Activated naive CD8-positive, alpha-beta T cell treated with anti-CD3 and anti-CD28 coated beads, Interleukin-2, amount 50 U/mL, for 24 hours (primary cell): ENCODE data around the gene GAS7.

Source experiments
- ATAC-seq: fragments of 150-1000 bp; cut with Tn5 transposase; one replicate; pipeline ENCODE4 v1.10.0; 2021
- DNase-seq: peaks from one replicate; pipeline ENCODE4 v3.0.0; 2021
- H3K27ac Mint-ChIP-seq: one replicate; pipeline ENCODE4 v1.8.0; 2021; ENCODE audit warnings: mild to moderate bottlenecking, mixed read lengths
- H3K27me3 Mint-ChIP-seq: one replicate; pipeline ENCODE4 v1.8.0; 2021; ENCODE audit warnings: mixed read lengths
- H3K36me3 Mint-ChIP-seq: one replicate; pipeline ENCODE4 v1.8.0; 2021; ENCODE audit warnings: low read depth, mixed read lengths
- H3K4me1 Mint-ChIP-seq: one replicate; pipeline ENCODE4 v1.8.0; 2021; ENCODE audit warnings: mixed read lengths
- H3K4me3 Mint-ChIP-seq: one replicate; pipeline ENCODE4 v1.8.0; 2021; ENCODE audit warnings: mild to moderate bottlenecking, moderate library complexity, mixed read lengths
- H3K9me3 Mint-ChIP-seq: one replicate; pipeline ENCODE4 v1.8.0; 2021; ENCODE audit warnings: mixed read lengths

GAS7 gene

DNA sequence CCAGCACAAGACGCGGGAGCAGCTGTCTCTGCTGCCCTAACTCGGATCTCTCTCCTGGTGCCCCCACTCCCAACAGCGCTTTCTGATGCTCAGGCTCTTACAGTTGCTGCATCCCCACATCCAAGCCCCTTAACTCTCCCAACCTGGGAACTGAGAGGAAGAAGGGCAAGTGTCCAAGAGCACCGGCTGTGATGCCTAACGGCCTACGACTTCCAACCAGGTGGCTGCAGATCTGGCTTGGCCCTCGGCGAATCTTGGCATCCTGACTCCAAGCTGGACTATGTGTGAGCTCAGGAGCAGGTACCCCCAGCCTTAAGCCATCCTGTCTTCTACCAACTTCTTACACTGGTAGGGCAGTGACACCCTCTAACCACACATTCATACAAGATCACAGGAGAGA is 255.1 kb downstream of the GAS7 start:
- no peak for DNase-seq
- ATAC-seq = no peak
- no peak overlapping the region for H3K4me3 Mint-ChIP-seq
- H3K27me3 Mint-ChIP-seq = no peaks in the 10 kb centered on the region
- no peaks in the 10 kb centered on the region for H3K4me1 Mint-ChIP-seq
- no peak overlapping the region for H3K27ac Mint-ChIP-seq
- no peaks in the 10 kb centered on the region for H3K36me3 Mint-ChIP-seq
- H3K9me3 Mint-ChIP-seq = no peaks in the 10 kb centered on the region

DNA sequence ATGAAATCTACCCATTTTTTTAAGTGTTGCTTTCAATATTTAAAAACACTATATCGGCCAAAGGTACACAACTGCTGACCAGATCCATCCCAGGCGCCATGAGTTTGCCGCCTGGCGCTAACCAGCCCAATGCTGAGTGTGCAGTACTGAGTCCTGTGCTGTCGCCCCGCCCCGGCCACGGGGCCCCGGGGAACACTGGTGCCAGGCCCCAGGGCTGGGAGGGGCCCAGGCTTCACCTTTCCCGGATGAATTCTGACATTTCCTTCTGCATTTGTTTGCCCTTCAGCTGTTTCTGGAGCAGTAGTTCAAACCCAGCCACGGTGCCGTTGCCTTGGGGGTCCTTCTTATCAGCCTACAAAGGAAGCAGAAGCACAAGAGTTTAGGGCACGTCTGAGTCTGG is 255.5 kb downstream of the GAS7 start:
- no peak for DNase-seq
- H3K4me1 Mint-ChIP-seq = no peaks in the 10 kb centered on the region
- H3K4me3 Mint-ChIP-seq = no peak overlapping the region
- H3K27ac Mint-ChIP-seq = no peak overlapping the region
- no peaks in the 10 kb centered on the region for H3K27me3 Mint-ChIP-seq
- H3K36me3 Mint-ChIP-seq = no peaks in the 10 kb centered on the region
- no peak for ATAC-seq
- no peaks in the 10 kb centered on the region for H3K9me3 Mint-ChIP-seq

DNA sequence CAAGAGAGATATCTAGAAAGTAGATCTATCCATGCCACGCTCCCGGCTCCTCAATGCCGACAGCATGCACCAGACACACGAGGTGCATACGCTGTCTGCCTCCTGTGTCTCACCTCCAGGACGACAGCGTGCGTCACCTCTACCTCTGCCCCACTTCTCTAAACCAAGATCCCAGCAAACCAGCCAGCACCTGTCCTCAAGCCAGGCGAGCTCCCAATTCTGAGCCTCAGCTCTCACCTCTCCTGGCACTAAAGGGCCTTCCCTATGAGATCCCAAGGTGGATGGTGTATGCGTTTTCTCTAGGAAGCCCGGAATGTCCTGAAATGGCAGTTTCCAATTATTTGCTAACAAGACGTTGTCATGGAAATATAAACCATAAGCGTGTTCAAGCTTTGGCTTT is 257.1 kb downstream of the GAS7 start:
- DNase-seq = no peak
- H3K27ac Mint-ChIP-seq = no peak overlapping the region
- ATAC-seq = no peak
- H3K4me3 Mint-ChIP-seq = no peak overlapping the region
- no peaks in the 10 kb centered on the region for H3K4me1 Mint-ChIP-seq
- H3K27me3 Mint-ChIP-seq = no peaks in the 10 kb centered on the region
- H3K36me3 Mint-ChIP-seq = no peaks in the 10 kb centered on the region
- no peaks in the 10 kb centered on the region for H3K9me3 Mint-ChIP-seq

DNA sequence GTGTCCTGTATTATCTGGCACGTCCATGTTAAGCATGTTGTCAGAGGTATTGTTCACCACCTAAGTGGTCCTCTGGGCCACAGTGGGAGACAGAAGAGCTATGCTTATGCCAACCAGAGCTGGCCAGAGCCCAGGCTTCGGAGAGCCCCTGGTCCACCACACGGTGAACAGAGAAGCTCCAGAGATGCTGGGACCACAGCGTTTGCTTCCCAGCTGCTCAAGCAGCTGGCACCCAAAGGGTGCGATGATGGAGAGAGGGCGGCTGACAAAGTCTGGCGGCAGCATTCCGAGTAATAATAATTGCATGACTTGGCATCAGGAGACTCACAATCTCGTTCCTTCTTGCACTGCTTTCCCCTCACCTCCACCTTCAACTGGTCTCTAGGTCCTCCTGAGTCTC is 257.6 kb downstream of the GAS7 start:
- no peak overlapping the region for H3K27ac Mint-ChIP-seq
- no peaks in the 10 kb centered on the region for H3K36me3 Mint-ChIP-seq
- ATAC-seq = no peak

GRCh38 chr17:9938764-9939163 is 259.6 kb downstream of the GAS7 start:
- no peaks in the 10 kb centered on the region for H3K27me3 Mint-ChIP-seq
- no peaks in the 10 kb centered on the region for H3K9me3 Mint-ChIP-seq
- no peaks in the 10 kb centered on the region for H3K36me3 Mint-ChIP-seq
- no peak for DNase-seq
- no peak for ATAC-seq
- no peak overlapping the region for H3K27ac Mint-ChIP-seq
- no peak overlapping the region for H3K4me3 Mint-ChIP-seq
- H3K4me1 Mint-ChIP-seq = no peaks in the 10 kb centered on the region

More for the DNA sequence above, 257.6 kb downstream of the GAS7 start:
- DNase-seq = no peak
- H3K27me3 Mint-ChIP-seq = no peaks in the 10 kb centered on the region
- H3K9me3 Mint-ChIP-seq = no peaks in the 10 kb centered on the region
- no peaks in the 10 kb centered on the region for H3K4me1 Mint-ChIP-seq
- no peak overlapping the region for H3K4me3 Mint-ChIP-seq

- no peaks in the 10 kb centered on the region for H3K4me1 Mint-ChIP-seq
- H3K27me3 Mint-ChIP-seq = no peaks in the 10 kb centered on the region
- H3K36me3 Mint-ChIP-seq = no peaks in the 10 kb centered on the region
- H3K4me3 Mint-ChIP-seq = no peak overlapping the region
- no peak for DNase-seq
- ATAC-seq = no peak
- no peak overlapping the region for H3K27ac Mint-ChIP-seq
- no peaks in the 10 kb centered on the region for H3K9me3 Mint-ChIP-seq
Measured at GRCh38 chr17:9937901-9938300, 260.5 kb downstream of the GAS7 start.

DNA sequence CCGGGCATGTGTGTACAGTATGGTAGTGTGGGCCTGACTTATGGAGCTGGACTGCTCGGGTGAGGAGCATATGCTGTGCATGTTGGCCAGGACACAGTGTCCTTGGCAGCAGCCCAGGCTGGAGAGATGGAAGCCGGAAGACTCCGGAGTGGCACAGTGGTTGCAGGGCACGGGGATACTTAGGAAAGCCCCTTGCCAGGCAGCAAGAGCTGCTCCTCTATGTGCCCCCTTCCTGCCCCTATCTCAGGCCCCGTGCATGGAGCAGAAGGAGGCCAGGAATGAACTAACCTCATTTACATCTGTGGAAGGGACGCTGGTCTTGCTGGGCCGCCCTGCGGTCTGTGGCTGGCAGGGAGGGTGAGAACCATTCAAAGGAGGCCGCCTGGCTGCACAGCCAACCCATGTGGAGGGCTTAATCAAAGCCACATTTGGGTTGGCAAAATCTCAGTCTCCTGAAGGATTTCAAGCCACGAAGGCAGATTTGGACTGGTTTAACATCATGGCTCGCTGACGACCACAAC is 261.1 kb downstream of the GAS7 start:
- ATAC-seq = no peak
- Mint-ChIP-seq H3K4me3 (no peak overlapping the region), H3K36me3 (no peaks in the 10 kb centered on the region), H3K9me3 (no peaks in the 10 kb centered on the region), H3K27ac (no peak overlapping the region), H3K4me1 (no peaks in the 10 kb centered on the region), H3K27me3 (no peaks in the 10 kb centered on the region)
- no peak for DNase-seq

- ATAC-seq (no peak), DNase-seq (no peak)
- Mint-ChIP-seq H3K4me3 (no peak overlapping the region), H3K27me3 (no peaks in the 10 kb centered on the region), H3K4me1 (no peaks in the 10 kb centered on the region), H3K9me3 (no peaks in the 10 kb centered on the region), H3K36me3 (no peaks in the 10 kb centered on the region), H3K27ac (no peak overlapping the region)
Measured at GRCh38 chr17:9936095-9936494, 262.3 kb downstream of the GAS7 start.

- Mint-ChIP-seq H3K27ac (no peak overlapping the region), H3K27me3 (no peaks in the 10 kb centered on the region)
- no peak for DNase-seq
Measured at GRCh38 chr17:9935408-9935807, 263.0 kb downstream of the GAS7 start.

GRCh38 chr17:9934331-9934730 is 264.1 kb downstream of the GAS7 start:
- Mint-ChIP-seq H3K9me3 (no peaks in the 10 kb centered on the region), H3K4me3 (no peak overlapping the region), H3K4me1 (no peaks in the 10 kb centered on the region), H3K27ac (no peak overlapping the region), H3K27me3 (no peaks in the 10 kb centered on the region), H3K36me3 (no peaks in the 10 kb centered on the region)
- no peak for DNase-seq
- ATAC-seq = no peak

More at GRCh38 chr17:9935408-9935807, 263.0 kb downstream of the GAS7 start:
- H3K4me1 Mint-ChIP-seq = no peaks in the 10 kb centered on the region
- no peaks in the 10 kb centered on the region for H3K36me3 Mint-ChIP-seq
- no peak for ATAC-seq
- H3K4me3 Mint-ChIP-seq = no peak overlapping the region
- no peaks in the 10 kb centered on the region for H3K9me3 Mint-ChIP-seq

DNA sequence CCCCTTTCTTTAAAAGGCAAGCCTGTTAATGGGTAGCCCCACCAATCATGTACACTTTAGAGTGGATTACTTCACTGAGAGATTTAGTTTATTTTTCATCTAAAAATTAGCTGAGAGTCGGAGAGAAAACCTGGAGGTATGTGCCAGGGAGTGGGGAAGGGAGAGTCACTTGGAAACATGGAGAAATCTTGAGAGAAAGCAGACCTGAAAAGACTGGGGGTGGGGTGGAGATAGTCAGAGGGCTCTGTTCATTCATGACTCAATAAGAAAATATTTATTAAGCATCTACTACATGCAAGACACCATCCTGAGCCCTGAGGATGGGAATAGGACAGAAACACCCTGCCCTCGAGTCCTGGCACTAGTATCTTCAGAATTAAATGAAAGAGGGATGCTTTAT is 265.9 kb downstream of the GAS7 start:
- Mint-ChIP-seq H3K4me3 (no peak overlapping the region), H3K9me3 (no peaks in the 10 kb centered on the region), H3K36me3 (no peaks in the 10 kb centered on the region), H3K27ac (no peak overlapping the region), H3K27me3 (no peaks in the 10 kb centered on the region), H3K4me1 (no peaks in the 10 kb centered on the region)
- ATAC-seq = no peak
- DNase-seq = no peak

- no peaks in the 10 kb centered on the region for H3K36me3 Mint-ChIP-seq
- H3K27ac Mint-ChIP-seq = no peak overlapping the region
- H3K9me3 Mint-ChIP-seq = no peaks in the 10 kb centered on the region
- H3K4me1 Mint-ChIP-seq = no peaks in the 10 kb centered on the region
- H3K4me3 Mint-ChIP-seq = no peak overlapping the region
- DNase-seq (no peak), ATAC-seq (no peak)
- no peaks in the 10 kb centered on the region for H3K27me3 Mint-ChIP-seq
Measured at GRCh38 chr17:9931144-9931741, 267.2 kb downstream of the GAS7 start.

- Mint-ChIP-seq H3K27me3 (no peaks in the 10 kb centered on the region), H3K9me3 (no peaks in the 10 kb centered on the region), H3K4me1 (no peaks in the 10 kb centered on the region), H3K27ac (no peak overlapping the region), H3K36me3 (no peaks in the 10 kb centered on the region), H3K4me3 (no peak overlapping the region)
- DNase-seq (no peak), ATAC-seq (no peak)
Measured at GRCh38 chr17:9929871-9930270, 268.5 kb downstream of the GAS7 start.

DNA sequence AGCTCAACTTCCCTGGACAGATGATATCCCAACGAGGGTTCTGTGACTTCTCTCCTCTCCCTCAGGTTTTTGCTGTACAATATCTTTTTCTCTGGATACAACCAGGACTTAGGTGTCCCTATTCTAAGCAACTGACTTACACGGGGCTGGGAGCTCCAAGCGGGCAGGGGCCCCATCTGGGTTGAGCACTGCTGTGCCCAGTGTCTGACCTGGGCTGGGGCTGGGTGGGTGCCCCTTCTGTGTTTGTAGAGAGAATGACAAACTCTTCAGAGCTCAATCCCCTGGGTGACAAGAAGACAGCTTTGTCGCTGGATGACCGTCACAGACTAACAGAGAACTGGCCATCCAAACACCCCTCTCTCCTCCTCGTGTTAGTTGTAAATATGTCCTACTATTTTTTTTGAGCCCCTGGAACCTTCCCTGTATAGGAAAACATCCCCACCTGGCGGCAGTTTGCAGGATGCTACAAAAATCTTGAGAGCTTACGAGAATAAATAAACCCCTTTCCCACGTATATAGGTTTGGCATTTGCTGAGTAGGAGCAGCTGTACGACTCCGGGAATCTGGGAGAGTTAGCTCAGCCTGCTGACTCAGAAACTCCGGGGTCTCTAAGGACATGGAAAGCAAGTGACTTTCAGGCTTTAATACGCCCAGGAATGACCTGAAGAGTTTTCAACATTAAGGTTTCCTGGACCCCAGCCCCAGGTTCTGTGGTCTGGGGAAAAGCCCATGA is 269.6 kb downstream of the GAS7 start:
- Mint-ChIP-seq H3K36me3 (no peaks in the 10 kb centered on the region), H3K9me3 (no peaks in the 10 kb centered on the region), H3K4me1 (no peaks in the 10 kb centered on the region), H3K27me3 (no peaks in the 10 kb centered on the region), H3K4me3 (no peak overlapping the region), H3K27ac (no peak overlapping the region)
- DNase-seq (no peak), ATAC-seq (no peak)

GRCh38 chr17:9926150-9926804 is 272.1 kb downstream of the GAS7 start:
- Mint-ChIP-seq H3K27ac (no peak overlapping the region), H3K4me3 (no peak overlapping the region)
- DNase-seq = no peak

More at GRCh38 chr17:9926150-9926804, 272.1 kb downstream of the GAS7 start:
- Mint-ChIP-seq H3K36me3 (no peaks in the 10 kb centered on the region), H3K4me1 (no peaks in the 10 kb centered on the region), H3K9me3 (no peaks in the 10 kb centered on the region), H3K27me3 (no peaks in the 10 kb centered on the region)
- ATAC-seq = no peak
